HG02870 (cell line): Measurements from ENCODE around the gene E4F1.
"Not testable (repeated sequence)": the region's sequence is repeated elsewhere in the genome, so short reads cannot be mapped to it uniquely, and the experiment has no call there.

ENCODE experiments used
- ATAC-seq: cut with Tn5 transposase; IDR thresholded peaks from one replicate; pipeline ENCODE4 v1.9.1; 2021; ENCODE audit warnings: mild to moderate bottlenecking, moderate library complexity; ENCODE audit not compliant: unreplicated experiment

Gene E4F1

GRCh38 chr16:2189252-2189893 is 34.0 kb upstream of the E4F1 start:
- no peak for ATAC-seq

- no peak for ATAC-seq
Measured at GRCh38 chr16:2190002-2190658, 33.3 kb upstream of the E4F1 start.

GRCh38 chr16:2190659-2191445 is 32.5 kb upstream of the E4F1 start:
- no peak for ATAC-seq

- ATAC-seq = no peak
Measured at GRCh38 chr16:2191446-2191706, 32.0 kb upstream of the E4F1 start.

- no peak for ATAC-seq
Measured at GRCh38 chr16:2194166-2194834, 29.1 kb upstream of the E4F1 start.

- no peak for ATAC-seq
Measured at GRCh38 chr16:2194852-2195321, 28.5 kb upstream of the E4F1 start.

- no peak for ATAC-seq
Measured at GRCh38 chr16:2195322-2196161, 27.8 kb upstream of the E4F1 start.

GRCh38 chr16:2196162-2196980 is 27.0 kb upstream of the E4F1 start, which contains the start of gene CASKIN1:
CASKIN1 (minus strand) TSS chr16:2196605; CDS start chr16:2196432, 173 bp downstream.
- no peak for ATAC-seq

- no peak for ATAC-seq
Measured at GRCh38 chr16:2196981-2197511, 26.3 kb upstream of the E4F1 start.

GRCh38 chr16:2197765-2198164 is 25.6 kb upstream of the E4F1 start:
- no peak for ATAC-seq

- ATAC-seq = no peak
Measured at GRCh38 chr16:2198283-2198682, 25.1 kb upstream of the E4F1 start.

GRCh38 chr16:2199095-2199494 is 24.3 kb upstream of the E4F1 start:
- ATAC-seq = no peak

- ATAC-seq = no peak
Measured at GRCh38 chr16:2199621-2200139, 23.7 kb upstream of the E4F1 start.

GRCh38 chr16:2200313-2200712 is 23.1 kb upstream of the E4F1 start:
- ATAC-seq = no peak

GRCh38 chr16:2203119-2203688 is 20.2 kb upstream of the E4F1 start:
- ATAC-seq = not testable (repeated sequence)

- no peak for ATAC-seq
Measured at GRCh38 chr16:2204416-2205103, 18.8 kb upstream of the E4F1 start.

- ATAC-seq = peak; percentile 74
Measured at GRCh38 chr16:2205104-2205966, 18.1 kb upstream of the E4F1 start, which contains the start of gene MLST8. MLST8 (plus strand) TSS chr16:2205454; CDS start chr16:2206086, 632 bp downstream.
